A549 (cell line): ENCODE results near the gene TBC1D24. TPM values are rescaled to one million over a fixed set of nuclear protein-coding genes. Genes with fewer than 3 reads are reported as not detected.
"Not testable (repeated sequence)": the region's sequence is repeated elsewhere in the genome, so short reads cannot be mapped to it uniquely, and the experiment has no call there.

Experiments
- ATAC-seq, 2 experiments: fragments of 200-7000 bp in 1 of 2; fragments of >200 bp in 1 of 2; cut with Nextera tagmentation in 1 of 2; cut with Tn5 transposase in 1 of 2; 3 replicates each; pipeline versions ENCODE4 v1.8.0 to v1.9.1; 2018 to 2020; ENCODE audit warnings: mild to moderate bottlenecking in 1 of 2, moderate library complexity in 1 of 2
- CTCF ChIA-PET: fragments of 300-600 bp; sonication (Branson Sonifier 250); formaldehyde crosslinking; extraction: SDS; loops from one replicate; lab custom pipeline; 2021; ENCODE audit warnings: antibody characterized with exemption, inconsistent platforms; lab: Yijun Ruan, JAX
- POLR2A ChIA-PET: fragments of 350-600 bp; formaldehyde crosslinking; extraction: SDS; loops from one replicate; lab custom pipeline; 2021; ENCODE audit warnings: antibody characterized with exemption, inconsistent platforms; lab: Yijun Ruan, JAX
- DNase-seq, 2 experiments: peaks; one replicate each; pipeline versions ENCODE4 v3.0.0 to v3.0.0-alpha.2; 2011 to 2016; ENCODE audit warnings: low read depth in 1 of 2, low spot score in 1 of 2
- FAIRE-seq: peaks from 2 replicates; lab custom pipeline; 2011; peaks lifted over from hg19 to GRCh38; lab: Jason Lieb, UNC
- H3K27ac ChIP-seq, 2 experiments: fragments of >200 bp; sonication (Bioruptor Twin); formaldehyde crosslinking; 3 replicates each; pipeline ENCODE4 v1.5.1; 2016 to 2017
- H3K4me1 ChIP-seq: fragments of >200 bp; sonication (Bioruptor Twin); formaldehyde crosslinking; 3 replicates; pipeline ENCODE4 v1.6.1; 2016
- H3K4me2 ChIP-seq: fragments of >200 bp; sonication (Bioruptor Twin); formaldehyde crosslinking; 3 replicates; pipeline ENCODE4 v1.6.1; 2016
- H3K4me3 ChIP-seq: fragments of >200 bp; sonication (Bioruptor Twin); formaldehyde crosslinking; 3 replicates; pipeline ENCODE4 v1.5.1; 2016
- H3K9me3 ChIP-seq: fragments of >200 bp; sonication (Bioruptor Twin); formaldehyde crosslinking; 3 replicates; pipeline ENCODE4 v1.6.1; 2016
- CBX2 ChIP-seq: fragments of 200-600 bp; sonication (generic); IDR thresholded peaks from 2 replicates; pipeline ENCODE4 v1.6.1; 2016; ENCODE audit warnings: low read depth, mild to moderate bottlenecking, borderline replicate concordance
- CHD2 ChIP-seq: fragments of 150-350 bp; IDR thresholded peaks from 2 replicates; pipeline ENCODE4 v1.6.1; 2014; ENCODE audit warnings: low read length; ENCODE audit not compliant: partially characterized antibody
- EHF ChIP-seq: fragments of 250-450 bp; sonication (Bioruptor Pico); IDR thresholded peaks from 2 replicates; pipeline ENCODE4 v1.5.0; 2020; ENCODE audit warnings: mild to moderate bottlenecking
- FOSL2 ChIP-seq, 2 experiments: fragments of 450-650 bp in 1 of 2; fragments of >200 bp in 1 of 2; sonication (Bioruptor Twin) in 1 of 2; formaldehyde crosslinking; IDR thresholded peaks; 2 replicates each; pipeline versions ENCODE4 v1.5.0 to v1.6.1; 2016 to 2020; ENCODE audit warnings: mild to moderate bottlenecking in 1 of 2, moderate library complexity in 1 of 2
- HOXA7 ChIP-seq: fragments of 250-450 bp; sonication (Bioruptor Pico); IDR thresholded peaks from 2 replicates; pipeline ENCODE4 v1.5.0; 2020; ENCODE audit warnings: mild to moderate bottlenecking, moderate library complexity
- JUNB ChIP-seq: fragments of >200 bp; sonication (Bioruptor Twin); formaldehyde crosslinking; IDR thresholded peaks from 2 replicates; pipeline ENCODE4 v1.6.1; 2016
- KDM1A ChIP-seq: fragments of 200-600 bp; sonication (generic); IDR thresholded peaks from 2 replicates; pipeline ENCODE4 v1.6.1; 2016; ENCODE audit warnings: low read depth, mild to moderate bottlenecking
- KDM5A ChIP-seq: fragments of 200-600 bp; sonication (generic); IDR thresholded peaks from 2 replicates; pipeline ENCODE4 v1.6.1; 2016; ENCODE audit warnings: antibody characterized with exemption, mild to moderate bottlenecking
- MAFK ChIP-seq: fragments of 450-650 bp; IDR thresholded peaks from 2 replicates; pipeline ENCODE4 v1.6.1; 2014; ENCODE audit not compliant: partially characterized antibody
- MAZ ChIP-seq: fragments of 150-350 bp; IDR thresholded peaks from 2 replicates; pipeline ENCODE4 v1.6.1; 2014; ENCODE audit warnings: antibody characterized with exemption, low read depth, low read length, borderline replicate concordance
- NFE2L2 ChIP-seq: fragments of 150-350 bp; conservative IDR thresholded peaks from 2 replicates; pipeline ENCODE4 v1.6.1; 2014; ENCODE audit warnings: low read length
- NR3C1 ChIP-seq: fragments of >200 bp; sonication (Bioruptor Twin); formaldehyde crosslinking; IDR thresholded peaks from 3 replicates; pipeline ENCODE4 v1.6.1; 2017
- RCOR1 ChIP-seq: fragments of 150-350 bp; IDR thresholded peaks from 2 replicates; pipeline ENCODE4 v1.6.1; 2014; ENCODE audit warnings: antibody characterized with exemption, low read length, low read depth
- RNF2 ChIP-seq: fragments of 200-600 bp; sonication (generic); IDR thresholded peaks from 2 replicates; pipeline ENCODE4 v1.6.1; 2016; ENCODE audit warnings: low read depth, mild to moderate bottlenecking, antibody characterized with exemption, moderate library complexity, borderline replicate concordance
- TP53 ChIP-seq: fragments of 250-450 bp; sonication (Bioruptor Pico); IDR thresholded peaks from 2 replicates; pipeline ENCODE4 v1.5.0; 2021; ENCODE audit warnings: mild to moderate bottlenecking, moderate library complexity
- ZC3H11A ChIP-seq: fragments of 450-650 bp; IDR thresholded peaks from 2 replicates; pipeline ENCODE4 v1.6.1; 2014; ENCODE audit warnings: antibody characterized with exemption, mild to moderate bottlenecking
- whole genome bisulfite sequencing: methylation state at CpG from one replicate; pipeline ENCODE4 v1.1.6; 2017; ENCODE audit errors: missing lambda C conversion rate; 5-methylcytosine and 5-hydroxymethylcytosine counted together
- polyA plus RNA-seq, 4 experiments: library from polyadenylated mRNA; depleted of rRNA in 3 of 4; stranded (reverse); fragments of >200 nt; fragmentation: RNase III in 1 of 4; extraction: RNeasy Plus Mini Kit Qiagen cat#74134 plus additional on column Dnase treatment in 1 of 4; gene quantifications; 2 replicates in 3 of 4; 3 replicates in 1 of 4; pipeline ENCODE4 v1.2.3, GENCODE V29; 2011 to 2017
- TF ChIP-seq, protein P1 (sequence below): IDR thresholded peaks from 2 replicates; pipeline ENCODE4 v1.6.1; 2012
- TF ChIP-seq, protein P2 (sequence below): fragments of >200 bp; sonication (Bioruptor Twin); formaldehyde crosslinking; IDR thresholded peaks from 2 replicates; pipeline ENCODE4 v1.6.1; 2016

TBC1D24 gene
- polyA plus RNA-seq, 2 of the 4 experiments (the other 2 are of a cell fraction): 4.2 to 7.3 TPM

DNA sequence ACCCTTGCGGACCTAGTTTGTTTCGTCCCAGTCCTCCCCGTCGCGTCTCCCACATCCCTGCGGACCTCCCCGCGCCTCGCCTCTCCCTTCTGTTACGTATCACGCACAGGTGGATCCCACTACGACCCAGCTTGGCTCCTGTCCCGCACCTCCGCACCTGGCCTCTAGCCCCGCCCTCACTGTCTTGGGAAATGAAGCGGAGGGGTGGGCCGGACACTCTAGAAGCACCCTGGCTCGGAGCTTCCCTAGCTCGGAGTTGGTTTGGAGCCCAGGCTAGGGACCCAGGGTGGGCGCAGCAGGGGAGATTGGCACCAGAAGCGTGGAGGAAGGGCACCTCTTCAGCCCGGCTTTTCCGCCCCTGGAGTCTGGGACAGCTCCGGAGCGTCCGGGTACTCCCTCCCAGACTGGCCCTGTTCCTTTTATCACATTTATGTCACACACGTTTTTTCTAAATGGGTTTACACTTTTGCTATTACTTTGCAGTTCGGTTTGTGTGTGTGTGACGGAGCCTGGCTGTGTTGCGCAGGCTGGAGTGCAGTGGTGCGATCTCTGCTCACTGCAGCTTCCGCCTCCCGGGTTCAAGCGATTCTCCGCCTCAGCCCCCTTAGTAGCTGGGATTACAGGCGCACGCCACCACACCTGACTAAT lies 57.7 kb downstream of the TBC1D24 start:
- CTCF ChIA-PET: interaction anchor here (1.4 to 3.2 kb wide), 2 partner anchors 18 to 31 kb away, joined by 3 to 8 read pairs; no protein-coding TSS in a partner anchor
- Histone ChIP-seq H3K9me3 (no peaks in the 10 kb centered on the region), H3K4me2 (peak overlapping the region; percentile 99), H3K4me1 (peaks cover 21% of the 10 kb centered on the region)
- 22% methylated on average over 33 of the region's 37 CpGs for WGBS
- ATAC-seq (peak; percentile 11 to 29; a peak in 5 of 6 replicates), FAIRE-seq (no peak)
- TF ChIP-seq, protein P1, sequence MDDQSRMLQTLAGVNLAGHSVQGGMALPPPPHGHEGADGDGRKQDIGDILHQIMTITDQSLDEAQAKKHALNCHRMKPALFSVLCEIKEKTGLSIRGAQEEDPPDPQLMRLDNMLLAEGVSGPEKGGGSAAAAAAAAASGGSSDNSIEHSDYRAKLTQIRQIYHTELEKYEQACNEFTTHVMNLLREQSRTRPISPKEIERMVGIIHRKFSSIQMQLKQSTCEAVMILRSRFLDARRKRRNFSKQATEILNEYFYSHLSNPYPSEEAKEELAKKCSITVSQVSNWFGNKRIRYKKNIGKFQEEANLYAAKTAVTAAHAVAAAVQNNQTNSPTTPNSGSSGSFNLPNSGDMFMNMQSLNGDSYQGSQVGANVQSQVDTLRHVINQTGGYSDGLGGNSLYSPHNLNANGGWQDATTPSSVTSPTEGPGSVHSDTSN: 0 out of 2 replicates have a peak, but pooled peaks have one; percentile 4
- TF ChIP-seq NFE2L2 (no peak), KDM5A (no peak), KDM1A (no peak), HOXA7 (CRISPR knock-in tag) (no peak), EHF (CRISPR knock-in tag) (no peak), CHD2 (no peak), TP53 (0 out of 2 replicates have a peak, but pooled peaks have one; percentile 30)
- TF ChIP-seq, all 56 proteins: peak for 2
- H3K27ac ChIP-seq: peak overlapping the region; percentile 84 to 92
- POLR2A ChIA-PET: interaction anchor here (0.9 to 2.8 kb wide), 2 partner anchors 13 to 70 kb away, joined by 3 to 21 read pairs; partner anchors contain the start of gene AMDHD2
- peak overlapping the region; percentile 64 for H3K4me3 ChIP-seq
- no peak for DNase-seq

DNA sequence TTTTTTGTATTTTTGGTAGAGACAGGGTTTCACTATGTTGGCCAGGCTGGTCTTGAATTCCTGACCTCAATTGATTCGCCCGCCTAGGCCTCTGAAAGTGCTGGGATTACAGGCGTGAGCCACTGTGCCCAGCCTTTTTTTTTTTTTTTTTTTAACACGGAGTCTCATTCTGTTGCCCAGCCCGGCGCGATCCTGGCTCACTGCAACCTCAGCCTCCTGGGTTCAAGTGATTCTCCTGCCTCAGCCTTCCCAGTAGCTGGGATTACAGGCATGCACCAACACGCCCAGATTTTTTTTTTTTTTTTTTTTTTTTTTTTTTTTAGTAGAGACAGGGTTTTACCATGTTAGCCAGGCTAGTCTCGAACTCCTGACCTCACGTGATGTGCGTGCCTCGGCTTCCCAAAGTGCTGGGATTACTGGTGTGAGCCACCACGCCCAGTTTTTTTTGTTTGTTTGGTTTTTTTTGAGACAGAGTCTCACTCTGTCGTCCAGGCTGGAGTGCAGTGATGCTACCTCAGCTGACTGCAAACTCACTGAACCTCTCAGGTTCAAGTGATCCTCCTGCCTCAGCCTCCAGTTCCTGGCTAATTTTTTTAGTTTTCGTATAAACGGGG lies 58.3 kb downstream of the TBC1D24 start:
- 57% methylated on average over 16 of the region's 16 CpGs for WGBS
- POLR2A ChIA-PET: interaction anchor here (0.9 to 2.8 kb wide), 2 partner anchors 13 to 70 kb away, joined by 3 to 21 read pairs; partner anchors contain the start of gene AMDHD2
- peak overlapping the region; percentile 64; the same call in 2 of the 3 replicates for H3K4me3 ChIP-seq
- H3K9me3 ChIP-seq, DNase-seq, ATAC-seq, FAIRE-seq: not testable (repeated sequence)
- H3K4me1 ChIP-seq: peaks cover 21% of the 10 kb centered on the region
- H3K27ac ChIP-seq: peak overlapping the region; percentile 84 to 92; a peak in 5 of 6 replicates
- peak overlapping the region; percentile 99 for H3K4me2 ChIP-seq
- CTCF ChIA-PET: interaction anchor here (1.4 kb wide), 1 partner anchor 32 kb away, joined by 3 read pairs; no protein-coding TSS in a partner anchor

DNA sequence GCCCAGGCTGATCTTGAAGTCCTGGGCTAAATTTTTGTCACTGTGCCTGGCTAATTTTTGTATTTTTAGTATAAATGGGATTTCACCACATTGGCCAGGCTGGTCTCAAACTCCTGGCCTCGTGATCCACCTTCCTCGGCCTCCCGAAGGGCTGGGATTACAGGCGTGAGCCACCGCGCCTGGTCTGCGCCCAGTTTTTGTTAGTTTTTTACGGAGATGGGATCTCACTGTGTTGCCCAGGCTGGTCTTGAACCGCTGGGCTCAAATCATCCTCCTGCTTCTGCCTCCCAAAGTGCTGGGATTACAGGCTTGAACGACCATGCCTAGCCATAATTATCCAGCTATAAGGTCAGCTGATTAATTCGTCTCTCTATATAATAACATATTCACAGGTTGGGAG lies 59.0 kb downstream of the TBC1D24 start:
- H3K4me1 ChIP-seq: peaks cover 24% of the 10 kb centered on the region
- H3K4me3 ChIP-seq: no peak overlapping the region
- no peaks in the 10 kb centered on the region for H3K9me3 ChIP-seq
- FAIRE-seq (no peak), DNase-seq (no peak)
- TF ChIP-seq CBX2: no peak
- TF ChIP-seq ZC3H11A: no peak
- TF ChIP-seq NR3C1: no peak
- no peak for TF ChIP-seq MAZ
- TF ChIP-seq FOSL2 (IDR thresholded peaks at IDR 0.05): no peak
- no peak for TF ChIP-seq FOSL2 (CRISPR knock-in tag; IDR thresholded peaks at IDR 0.05)
- TF ChIP-seq MAFK: no peak
- no peak for TF ChIP-seq RCOR1
- no peak for TF ChIP-seq RNF2
- no peak for TF ChIP-seq JUNB
- TF ChIP-seq, protein P2, sequence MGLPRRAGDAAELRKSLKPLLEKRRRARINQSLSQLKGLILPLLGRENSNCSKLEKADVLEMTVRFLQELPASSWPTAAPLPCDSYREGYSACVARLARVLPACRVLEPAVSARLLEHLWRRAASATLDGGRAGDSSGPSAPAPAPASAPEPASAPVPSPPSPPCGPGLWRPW: no peak
- TF ChIP-seq NFE2L2: no peak
- TF ChIP-seq, all 56 proteins: peak for 0
- no peak for ATAC-seq
- H3K27ac ChIP-seq: no peak overlapping the region; a peak in 1 of 6 replicates
- WGBS: 89% methylated on average over 11 of the region's 11 CpGs
- ChIA-PET CTCF (no interaction called here), POLR2A (no interaction called here)
- H3K4me2 ChIP-seq: no peak overlapping the region
